Measurements from ENCODE around the gene GRHL3. TPM values are rescaled to one million over a fixed set of nuclear protein-coding genes. Genes with fewer than 3 reads are reported as not detected.

The GRHL3 gene
- total and polyA plus RNA-seq, 10 of the 15 experiments (the other 5 are each of a cell fraction or from before 2014, with no cell fraction given): 0.07 to 0.87 (median 0.34) TPM

- TF ChIP-seq ZBTB4 (CRISPR knock-in tag; IDR thresholded peaks at IDR 0.05): no peak
- no peak for TF ChIP-seq SUZ12 (IDR thresholded peaks at IDR 0.05; ENCODE audit: unreplicated experiment)
- no peak for TF ChIP-seq TAF1 (IDR thresholded peaks at IDR 0.05; ENCODE audit: borderline replicate concordance, low read depth, low read length)
- no peak for TF ChIP-seq CTCF (IDR thresholded peaks at IDR 0.05 in 2 of 3, conservative IDR thresholded peaks at IDR 0.05 in 1 of 3; ENCODE audit: control insufficient read depth in 2 of 3, extremely low read depth in 1 of 3, insufficient read depth in 1 of 3, low read depth in 3 of 3, low read length in 3 of 3)
- no peak for TF ChIP-seq WRNIP1 (IDR thresholded peaks at IDR 0.05; ENCODE audit: borderline replicate concordance, low read depth, low read length)
- no peak for TF ChIP-seq TCF3 (IDR thresholded peaks at IDR 0.05; ENCODE audit: borderline replicate concordance, insufficient read depth, low read depth, low read length)
- TF ChIP-seq YY1 (IDR thresholded peaks at IDR 0.05; ENCODE audit: low read depth, low read length): no peak
- no peak for TF ChIP-seq CBX3 (IDR thresholded peaks at IDR 0.05; ENCODE audit: borderline replicate concordance, low read depth)
- TF ChIP-seq ZNF274 (IDR thresholded peaks at IDR 0.05; ENCODE audit: insufficient read depth, insufficient read length): no peak
- TF ChIP-seq MTA3 (IDR thresholded peaks at IDR 0.05; ENCODE audit: borderline replicate concordance, low read length): no peak
- no peak for TF ChIP-seq LARP7 (IDR thresholded peaks at IDR 0.05)
Observed at GRCh38 chr1:24290933-24291487, 28.1 kb upstream of the GRHL3 start (continued).
